Naive thymus-derived CD8-positive, alpha-beta T cell (primary cell): ENCODE results near the gene SORBS2. TPM values are rescaled to one million over a fixed set of nuclear protein-coding genes. Genes with fewer than 3 reads are reported as not detected.

Source experiments
- ATAC-seq, 2 donors: fragments of 150-1000 bp; cut with Tn5 transposase in 1 of 2; sonication (Bioruptor Pico), chemical (Tn5 transposase) in 1 of 2; 1 replicate in 1 of 2; 2 replicates in 1 of 2; pipeline ENCODE4 v1.10.0; 2021; ENCODE audit warnings: mild to moderate bottlenecking in 2 of 2, moderate library complexity in 2 of 2
- POLR2A ChIA-PET: fragments of 350-600 bp; sonication (Branson Sonifier 250); formaldehyde crosslinking; loops from one replicate; lab custom pipeline; 2021; ENCODE audit warnings: antibody characterized with exemption; lab: Charles Lee
- DNase-seq, 10 donors: peaks; one replicate each; pipeline versions ENCODE4 v3.0.0 to v3.0.0-alpha.2; 2020 to 2022
- H3K27ac Mint-ChIP-seq, 10 donors: one replicate each; pipeline ENCODE4 v1.8.0; 2020 to 2022; ENCODE audit warnings: mild to moderate bottlenecking in 10 of 10, mixed read lengths in 10 of 10, moderate library complexity in 4 of 10, inconsistent platforms in 1 of 10
- H3K27me3 Mint-ChIP-seq, 5 donors: one replicate each; pipeline ENCODE4 v1.8.0; 2021 to 2022; ENCODE audit warnings: mixed read lengths in 5 of 5
- H3K36me3 Mint-ChIP-seq, 3 donors: one replicate each; pipeline ENCODE4 v1.8.0; 2020 to 2022; ENCODE audit warnings: mixed read lengths in 3 of 3, mild to moderate bottlenecking in 2 of 3, inconsistent platforms in 1 of 3
- H3K4me1 Mint-ChIP-seq, 4 donors: one replicate each; pipeline ENCODE4 v1.8.0; 2021 to 2022; ENCODE audit warnings: mixed read lengths in 4 of 4
- H3K4me3 Mint-ChIP-seq, 10 donors: one replicate each; pipeline ENCODE4 v1.8.0; 2020 to 2022; ENCODE audit warnings: mild to moderate bottlenecking in 10 of 10, mixed read lengths in 10 of 10, moderate library complexity in 6 of 10, inconsistent platforms in 1 of 10
- H3K9me3 Mint-ChIP-seq, 9 donors: one replicate each; pipeline ENCODE4 v1.8.0; 2020 to 2022; ENCODE audit warnings: mixed read lengths in 9 of 9, mild to moderate bottlenecking in 3 of 9, inconsistent platforms in 1 of 9, moderate library complexity in 1 of 9
- polyA plus RNA-seq, 3 donors: library from polyadenylated mRNA; unstranded; fragments of 300-500 nt; fragmentation: Illumina TruSeq; gene quantifications; one replicate each; pipeline ENCODE4 v1.2.3, GENCODE V29; 2021
- total RNA-seq, 8 experiments: library from RNA in 2 of 8; stranded (reverse) in 2 of 8; gene quantifications; one replicate each; pipeline ENCODE4 v1.2.3 and lab custom pipeline; 2021 to 2026

The SORBS2 gene
- total and polyA plus RNA-seq, 5 experiments from 2014 or later, result 1.4 TPM; not detected in 4

- H3K27ac Mint-ChIP-seq, result no peak overlapping the region
- ATAC-seq, result no peak
- H3K9me3 Mint-ChIP-seq, result peaks cover 0 to 9% (median 0%) of the 10 kb centered on the region in 9 donors
- H3K27me3 Mint-ChIP-seq, result peaks cover 6 to 66% (median 10%) of the 10 kb centered on the region in 5 donors
- DNase-seq, result no peak
- no peak overlapping the region for H3K4me3 Mint-ChIP-seq
- H3K36me3 Mint-ChIP-seq, result no peaks in the 10 kb centered on the region
- no peaks in the 10 kb centered on the region for H3K4me1 Mint-ChIP-seq
- POLR2A ChIA-PET, result no interaction called here
Observed at GRCh38 chr4:185749858-185750257, 62.1 kb downstream of the SORBS2 start.

- Mint-ChIP-seq H3K27ac (no peak overlapping the region), H3K4me1 (no peaks in the 10 kb centered on the region), H3K36me3 (no peaks in the 10 kb centered on the region), H3K9me3 (peaks cover 0 to 9% (median 0%) of the 10 kb centered on the region in 9 donors), H3K4me3 (no peak overlapping the region), H3K27me3 (peaks cover 3 to 70% (median 10%) of the 10 kb centered on the region in 5 donors)
- DNase-seq (no peak), ATAC-seq (no peak)
- POLR2A ChIA-PET, result no interaction called here
Observed at GRCh38 chr4:185748901-185749390, 63.0 kb downstream of the SORBS2 start.

DNA sequence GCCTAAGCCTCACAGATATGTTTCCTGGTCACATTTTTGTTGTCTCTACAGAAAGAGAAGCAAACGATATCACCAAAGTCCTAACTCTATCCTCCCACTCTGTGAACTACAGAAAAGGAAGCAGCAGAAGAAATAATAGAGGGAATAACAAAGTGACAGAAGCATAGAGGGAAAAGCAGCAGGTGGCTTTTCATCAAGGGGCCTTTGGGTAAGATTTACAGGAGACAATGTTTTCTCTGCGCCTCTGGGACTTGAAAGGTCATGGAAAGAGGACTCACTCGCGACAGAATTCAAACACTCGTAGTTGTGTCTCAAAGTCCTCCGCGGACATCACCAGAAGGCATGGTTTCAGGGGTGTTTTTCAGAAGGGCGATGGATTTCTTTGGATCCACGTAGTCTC, 66.1 kb downstream of the SORBS2 start:
- no peak overlapping the region for H3K27ac Mint-ChIP-seq
- H3K4me1 Mint-ChIP-seq, result no peaks in the 10 kb centered on the region
- peaks cover 1 to 63% (median 9%) of the 10 kb centered on the region in 5 donors for H3K27me3 Mint-ChIP-seq

DNA sequence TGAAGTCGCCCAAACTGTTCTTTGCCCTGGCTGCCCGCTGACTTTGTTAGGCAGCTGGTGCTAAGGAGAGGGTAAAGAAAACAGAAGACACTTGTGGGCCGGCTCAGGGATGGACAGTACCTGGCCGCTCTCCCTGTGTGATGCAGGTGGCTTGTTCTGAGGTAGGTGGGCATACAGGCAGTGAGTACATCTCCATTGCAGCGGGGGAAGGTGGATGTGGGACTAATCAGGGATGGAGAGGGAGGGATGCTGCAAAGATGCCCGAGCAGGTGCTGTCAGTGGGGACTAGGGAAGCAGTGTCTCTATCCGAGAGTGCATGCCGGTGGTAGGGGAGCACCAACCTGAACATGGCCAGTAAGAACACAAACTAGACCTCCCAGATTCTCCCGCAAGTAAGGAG, 67.0 kb downstream of the SORBS2 start:
- Mint-ChIP-seq H3K4me3 (no peak overlapping the region), H3K27ac (no peak overlapping the region), H3K9me3 (peaks cover 0 to 2% (median 0%) of the 10 kb centered on the region in 9 donors), H3K27me3 (peaks cover 1 to 55% (median 9%) of the 10 kb centered on the region in 5 donors), H3K36me3 (no peaks in the 10 kb centered on the region), H3K4me1 (no peaks in the 10 kb centered on the region)
- POLR2A ChIA-PET, result no interaction called here
- DNase-seq (no peak), ATAC-seq (no peak)

More for the DNA sequence above, 66.1 kb downstream of the SORBS2 start:
- no peaks in the 10 kb centered on the region for H3K36me3 Mint-ChIP-seq
- H3K9me3 Mint-ChIP-seq, result peaks cover 0 to 2% (median 0%) of the 10 kb centered on the region in 9 donors
- ATAC-seq, result no peak
- H3K4me3 Mint-ChIP-seq, result no peak overlapping the region
- POLR2A ChIA-PET, result interaction anchor here (0.7 kb wide), 1 partner anchor 25 kb away, joined by 3 read pairs; no protein-coding TSS in a partner anchor
- DNase-seq, result no peak

- Mint-ChIP-seq H3K4me1 (no peaks in the 10 kb centered on the region), H3K9me3 (peaks cover 0 to 2% (median 0%) of the 10 kb centered on the region in 9 donors), H3K36me3 (no peaks in the 10 kb centered on the region), H3K27me3 (peaks cover 1 to 51% (median 9%) of the 10 kb centered on the region in 5 donors), H3K27ac (no peak overlapping the region), H3K4me3 (no peak overlapping the region)
- ATAC-seq, result no peak
- POLR2A ChIA-PET, result no interaction called here
- DNase-seq, result no peak
Observed at GRCh38 chr4:185744488-185744862, 67.5 kb downstream of the SORBS2 start.

DNA sequence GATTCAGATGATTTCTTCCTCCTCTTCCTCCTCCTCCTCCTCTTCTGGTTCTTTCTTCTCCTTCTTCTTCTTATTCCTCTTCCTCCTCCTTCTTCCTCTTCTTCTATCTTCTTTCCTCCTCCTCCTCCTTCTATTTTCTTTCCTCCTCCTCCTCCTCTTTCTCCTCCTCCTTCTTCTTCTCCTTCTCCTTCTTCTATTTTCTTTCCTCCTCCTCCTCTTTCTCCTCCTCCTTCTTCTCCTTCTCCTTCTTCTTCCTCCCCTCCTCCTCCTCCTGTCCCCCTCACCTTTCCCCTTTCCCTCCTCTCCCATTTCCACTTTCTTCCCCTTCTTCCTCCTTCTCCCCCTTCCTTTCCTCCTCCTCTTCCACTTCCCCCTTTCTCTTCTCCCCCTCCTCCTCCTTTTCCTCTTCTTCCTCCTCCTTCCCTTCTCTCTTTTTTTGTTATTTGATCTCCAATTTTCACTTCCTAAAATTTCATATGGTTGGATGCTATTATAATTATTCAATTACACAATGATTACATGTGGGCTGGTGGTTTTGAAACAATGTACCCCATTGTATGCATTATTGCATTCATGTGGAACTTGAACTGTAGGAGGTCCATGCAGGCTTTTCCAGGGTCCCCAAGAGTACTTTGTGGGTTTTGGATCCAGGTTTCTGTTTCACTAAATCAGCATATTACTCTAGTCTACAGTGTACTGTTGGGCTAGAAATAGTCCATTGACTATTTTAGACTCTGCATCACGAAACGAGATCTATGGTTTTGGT, 68.1 kb downstream of the SORBS2 start:
- no peak overlapping the region for H3K4me3 Mint-ChIP-seq
- DNase-seq (no peak), ATAC-seq (no peak)
- no peaks in the 10 kb centered on the region for H3K4me1 Mint-ChIP-seq
- POLR2A ChIA-PET, result no interaction called here
- peaks cover 0 to 2% (median 0%) of the 10 kb centered on the region in 9 donors for H3K9me3 Mint-ChIP-seq
- H3K27ac Mint-ChIP-seq, result no peak overlapping the region
- no peaks in the 10 kb centered on the region for H3K36me3 Mint-ChIP-seq
- H3K27me3 Mint-ChIP-seq, result peaks cover 1 to 45% (median 9%) of the 10 kb centered on the region in 5 donors

GRCh38 chr4:185742766-185743165, 69.2 kb downstream of the SORBS2 start:
- Mint-ChIP-seq H3K36me3 (no peaks in the 10 kb centered on the region), H3K27ac (no peak overlapping the region), H3K4me1 (no peaks in the 10 kb centered on the region), H3K27me3 (peaks cover 1 to 38% (median 9%) of the 10 kb centered on the region in 5 donors), H3K9me3 (peaks cover 0 to 2% (median 0%) of the 10 kb centered on the region in 9 donors), H3K4me3 (no peak overlapping the region)
- POLR2A ChIA-PET, result no interaction called here
- DNase-seq (no peak), ATAC-seq (no peak)

- POLR2A ChIA-PET, result no interaction called here
- Mint-ChIP-seq H3K4me1 (no peaks in the 10 kb centered on the region), H3K27ac (no peak overlapping the region), H3K9me3 (no peaks in the 10 kb centered on the region), H3K36me3 (no peaks in the 10 kb centered on the region), H3K4me3 (no peak overlapping the region), H3K27me3 (peaks cover 1 to 34% (median 6%) of the 10 kb centered on the region in 5 donors)
- ATAC-seq (no peak), DNase-seq (no peak)
Observed at GRCh38 chr4:185741795-185742194, 70.2 kb downstream of the SORBS2 start.

- no peak for DNase-seq
- no peaks in the 10 kb centered on the region for H3K4me1 Mint-ChIP-seq
- no peaks in the 10 kb centered on the region for H3K36me3 Mint-ChIP-seq
- no peak overlapping the region for H3K27ac Mint-ChIP-seq
- POLR2A ChIA-PET, result no interaction called here
- no peak for ATAC-seq
- no peaks in the 10 kb centered on the region for H3K9me3 Mint-ChIP-seq
- no peak overlapping the region for H3K4me3 Mint-ChIP-seq
- H3K27me3 Mint-ChIP-seq, result peaks cover 3 to 32% (median 6%) of the 10 kb centered on the region in 5 donors
Observed at GRCh38 chr4:185740471-185740873, 71.5 kb downstream of the SORBS2 start.

DNA sequence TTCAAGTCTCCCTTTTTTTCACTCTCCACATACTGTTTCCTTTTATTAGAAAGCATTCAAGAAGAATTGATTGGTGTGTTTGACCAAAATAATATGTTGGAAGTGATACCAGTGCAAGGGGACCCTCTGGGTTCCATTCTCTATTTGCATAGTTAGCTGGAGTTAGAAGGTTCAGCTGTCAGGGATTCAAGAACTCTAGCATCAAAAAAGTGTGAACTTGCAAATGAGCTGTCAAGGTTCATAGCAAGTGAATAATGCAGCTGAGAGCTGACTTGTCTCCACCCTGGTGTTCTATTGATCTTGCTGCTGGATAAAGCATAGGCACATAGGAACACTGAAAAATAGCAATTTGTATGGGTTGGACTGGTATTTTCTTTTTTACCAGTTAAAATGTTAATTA, 73.2 kb downstream of the SORBS2 start:
- DNase-seq, result no peak
- no peak for ATAC-seq
- Mint-ChIP-seq H3K4me1 (peaks cover 0 to 6% (median 0%) of the 10 kb centered on the region in 4 donors), H3K36me3 (no peaks in the 10 kb centered on the region), H3K27me3 (peaks cover 5 to 32% (median 12%) of the 10 kb centered on the region in 5 donors), H3K4me3 (no peak overlapping the region), H3K27ac (no peak overlapping the region), H3K9me3 (peaks cover 0 to 2% (median 0%) of the 10 kb centered on the region in 9 donors)
- POLR2A ChIA-PET, result no interaction called here

DNA sequence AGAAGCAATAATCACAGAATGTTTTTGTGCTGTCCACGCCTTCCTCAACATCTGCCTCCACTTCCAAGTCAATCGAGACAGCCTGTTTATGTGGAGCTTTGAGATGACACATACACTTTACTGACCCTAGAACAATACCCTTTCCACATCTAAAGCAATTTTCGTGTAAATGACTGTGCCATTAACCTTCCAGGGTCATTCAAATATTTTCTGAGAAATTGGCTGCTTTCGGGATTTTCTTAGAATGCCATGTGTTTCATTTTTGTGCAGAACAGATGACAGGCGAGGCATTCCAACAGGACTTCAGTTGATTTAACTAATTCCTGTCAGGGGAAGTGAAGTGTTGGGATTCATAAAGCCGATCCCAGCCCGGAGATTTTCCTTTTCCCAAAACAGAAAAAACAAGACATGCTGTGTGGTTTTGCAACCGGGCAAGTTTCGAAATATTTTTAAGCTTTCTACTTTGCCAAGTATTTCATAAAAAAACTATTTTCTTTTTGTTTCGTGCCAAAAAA, 73.9 kb downstream of the SORBS2 start:
- Mint-ChIP-seq H3K4me1 (peaks cover 0 to 7% (median 0%) of the 10 kb centered on the region in 4 donors), H3K4me3 (no peak overlapping the region), H3K27me3 (peaks cover 7 to 32% (median 15%) of the 10 kb centered on the region in 5 donors), H3K27ac (no peak overlapping the region), H3K9me3 (peaks cover 0 to 2% (median 0%) of the 10 kb centered on the region in 9 donors), H3K36me3 (peaks cover 0 to 1% (median 0%) of the 10 kb centered on the region in 3 donors)
- no peak for ATAC-seq
- DNase-seq, result no peak
- POLR2A ChIA-PET, result no interaction called here

DNA sequence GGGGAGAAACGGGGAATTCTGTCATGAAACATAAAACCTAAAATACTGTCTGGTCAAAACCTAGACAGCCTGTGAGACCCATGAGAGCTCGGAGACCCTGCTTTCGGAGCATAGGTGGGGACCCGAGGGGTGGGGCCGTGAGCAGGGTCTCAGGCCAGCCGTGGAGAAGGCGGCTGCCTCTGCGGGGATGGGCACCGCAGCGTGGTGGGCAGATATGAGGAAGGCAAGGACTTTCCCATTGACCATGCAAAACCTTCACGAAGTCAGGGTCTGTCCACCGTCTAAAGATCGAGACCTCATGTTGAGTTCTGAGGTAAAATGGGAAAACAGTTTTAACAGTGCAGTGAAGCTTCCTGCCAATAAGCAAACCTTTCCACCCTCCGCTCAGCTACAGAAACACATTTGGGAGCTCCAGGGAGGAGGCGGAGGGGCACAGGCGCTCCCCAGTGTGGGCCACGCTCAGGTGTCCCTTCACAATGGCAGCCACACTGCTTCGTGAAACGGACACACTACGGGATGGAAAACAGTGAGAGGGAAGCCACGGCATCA, 74.4 kb downstream of the SORBS2 start:
- POLR2A ChIA-PET, result no interaction called here
- Mint-ChIP-seq H3K4me1 (peaks cover 0 to 7% (median 0%) of the 10 kb centered on the region in 4 donors), H3K27me3 (peaks cover 10 to 37% (median 16%) of the 10 kb centered on the region in 5 donors), H3K36me3 (peaks cover 0 to 7% (median 0%) of the 10 kb centered on the region in 3 donors), H3K4me3 (no peak overlapping the region), H3K27ac (no peak overlapping the region), H3K9me3 (peaks cover 0 to 2% (median 0%) of the 10 kb centered on the region in 9 donors)
- ATAC-seq (no peak), DNase-seq (no peak)

DNA sequence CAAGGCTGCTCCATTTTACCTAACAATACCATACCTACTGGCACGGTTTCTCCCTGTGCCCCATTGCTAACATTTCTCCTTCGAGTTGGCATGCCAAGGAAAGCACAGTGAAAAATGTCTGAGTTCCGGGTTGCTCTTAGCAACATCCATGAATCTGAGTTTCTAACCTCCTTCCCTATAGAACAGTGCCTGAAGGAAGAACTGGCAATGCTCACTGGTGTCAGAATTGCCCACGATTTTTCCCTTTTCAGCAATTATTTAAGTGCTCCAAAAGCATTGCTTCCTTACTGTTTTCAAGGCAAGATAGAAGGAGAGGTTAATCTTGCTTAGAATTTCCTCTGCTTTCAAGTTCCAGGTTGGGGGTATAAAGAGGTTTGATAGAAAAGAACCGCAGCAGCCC, 75.1 kb downstream of the SORBS2 start:
- peaks cover 0 to 2% (median 0%) of the 10 kb centered on the region in 9 donors for H3K9me3 Mint-ChIP-seq
- H3K27ac Mint-ChIP-seq, result no peak overlapping the region
- POLR2A ChIA-PET, result no interaction called here
- H3K27me3 Mint-ChIP-seq, result peaks cover 13 to 44% (median 20%) of the 10 kb centered on the region in 5 donors
- peaks cover 0 to 7% (median 0%) of the 10 kb centered on the region in 4 donors for H3K4me1 Mint-ChIP-seq
- H3K36me3 Mint-ChIP-seq, result peaks cover 0 to 7% (median 0%) of the 10 kb centered on the region in 3 donors
- no peak for DNase-seq
- no peak for ATAC-seq
- H3K4me3 Mint-ChIP-seq, result no peak overlapping the region
